BJ (cell line): ENCODE results near the gene SIK2. TPM values are rescaled to one million over a fixed set of nuclear protein-coding genes. Genes with fewer than 3 reads are reported as not detected.

Experiments
- CTCF ChIA-PET: fragments of 350-600 bp; formaldehyde crosslinking; extraction: SDS; loops from one replicate; lab custom pipeline; 2021; ENCODE audit warnings: antibody characterized with exemption, inconsistent platforms; lab: Yijun Ruan, JAX
- POLR2A ChIA-PET: fragments of 300-600 bp; sonication (Branson Sonifier 250); formaldehyde crosslinking; extraction: SDS; loops from one replicate; lab custom pipeline; 2021; ENCODE audit warnings: antibody characterized with exemption; lab: Charles Lee
- DNase-seq: peaks from one replicate; pipeline ENCODE4 v3.0.0-alpha.2; 2011; ENCODE audit warnings: low read depth
- H3K27me3 ChIP-seq: 2 replicates; pipeline ENCODE4 v1.6.0; 2011; ENCODE audit warnings: low read length; ENCODE audit not compliant: control insufficient read depth, insufficient read depth
- H3K36me3 ChIP-seq: 2 replicates; pipeline ENCODE4 v1.5.1; 2011; ENCODE audit warnings: low read length; ENCODE audit not compliant: control insufficient read depth, insufficient read depth
- H3K4me3 ChIP-seq: 2 replicates; pipeline ENCODE4 v1.5.1; 2011; ENCODE audit warnings: low read depth, mild to moderate bottlenecking, control low read depth, low read length
- polyA plus RNA-seq: library from polyadenylated mRNA; depleted of rRNA; stranded (reverse); fragments of >200 nt; gene quantifications from 2 replicates; pipeline ENCODE4 v1.2.3, GENCODE V29; 2011
- TF ChIP-seq, protein P1 (sequence below): IDR thresholded peaks from 2 replicates; pipeline ENCODE4 v1.5.1; 2011; ENCODE audit warnings: low read depth, mild to moderate bottlenecking, control low read depth, inconsistent platforms, low read length, moderate library complexity; ENCODE audit not compliant: insufficient read depth

The SIK2 gene
- polyA plus RNA-seq, 1 experiment = 24.2 TPM

DNA sequence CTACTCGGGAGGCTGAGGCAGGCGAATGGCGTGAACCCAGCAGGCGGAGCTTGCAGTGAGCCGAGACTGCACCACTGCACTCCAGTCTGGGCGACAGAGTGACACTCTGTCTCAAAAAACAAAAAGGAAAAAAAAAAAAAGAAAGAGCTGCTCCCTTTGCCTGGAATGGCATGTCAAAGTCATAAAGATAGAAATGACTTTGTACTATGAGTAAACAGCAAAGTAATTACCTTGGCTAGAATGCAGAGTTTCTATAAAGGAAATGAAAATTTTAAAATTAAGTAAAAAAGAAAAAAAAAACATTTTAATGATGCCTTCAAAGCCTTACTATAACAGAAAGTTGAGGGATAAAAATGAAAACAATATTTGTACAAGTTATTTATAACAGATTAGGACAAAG lies 153.8 kb downstream of the SIK2 start:
- DNase-seq = no peak
- ChIA-PET POLR2A (no interaction called here), CTCF (interaction anchor here (1.0 to 1.3 kb wide), 2 partner anchors 12 to 21 kb away, joined by 3 read pairs; no protein-coding TSS in a partner anchor)
- Histone ChIP-seq H3K4me3 (no peak overlapping the region), H3K36me3 (peaks cover 12% of the 10 kb centered on the region), H3K27me3 (no peaks in the 10 kb centered on the region)
- TF ChIP-seq, protein P1, sequence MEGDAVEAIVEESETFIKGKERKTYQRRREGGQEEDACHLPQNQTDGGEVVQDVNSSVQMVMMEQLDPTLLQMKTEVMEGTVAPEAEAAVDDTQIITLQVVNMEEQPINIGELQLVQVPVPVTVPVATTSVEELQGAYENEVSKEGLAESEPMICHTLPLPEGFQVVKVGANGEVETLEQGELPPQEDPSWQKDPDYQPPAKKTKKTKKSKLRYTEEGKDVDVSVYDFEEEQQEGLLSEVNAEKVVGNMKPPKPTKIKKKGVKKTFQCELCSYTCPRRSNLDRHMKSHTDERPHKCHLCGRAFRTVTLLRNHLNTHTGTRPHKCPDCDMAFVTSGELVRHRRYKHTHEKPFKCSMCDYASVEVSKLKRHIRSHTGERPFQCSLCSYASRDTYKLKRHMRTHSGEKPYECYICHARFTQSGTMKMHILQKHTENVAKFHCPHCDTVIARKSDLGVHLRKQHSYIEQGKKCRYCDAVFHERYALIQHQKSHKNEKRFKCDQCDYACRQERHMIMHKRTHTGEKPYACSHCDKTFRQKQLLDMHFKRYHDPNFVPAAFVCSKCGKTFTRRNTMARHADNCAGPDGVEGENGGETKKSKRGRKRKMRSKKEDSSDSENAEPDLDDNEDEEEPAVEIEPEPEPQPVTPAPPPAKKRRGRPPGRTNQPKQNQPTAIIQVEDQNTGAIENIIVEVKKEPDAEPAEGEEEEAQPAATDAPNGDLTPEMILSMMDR = no peak

DNA sequence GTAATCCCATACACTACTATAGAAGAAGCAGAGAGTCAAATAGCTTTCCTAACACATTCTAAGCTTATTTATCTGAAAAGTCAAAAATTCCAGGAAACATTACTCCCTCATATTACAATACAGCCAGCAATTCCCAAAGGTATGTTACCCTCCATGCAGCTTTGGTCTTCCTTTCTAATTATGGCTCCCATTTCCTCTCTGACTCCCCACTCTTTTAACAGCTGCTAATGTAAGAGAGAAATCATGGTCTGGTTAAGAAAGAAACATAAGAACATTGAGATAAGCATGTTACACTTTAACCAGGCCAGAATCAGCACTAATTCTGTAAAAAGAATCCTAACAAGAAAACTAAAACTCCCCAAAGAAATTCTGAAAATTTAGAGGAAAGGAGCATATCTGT lies 157.1 kb downstream of the SIK2 start:
- TF ChIP-seq, protein P1 = no peak
- Histone ChIP-seq H3K36me3 (peaks cover 9% of the 10 kb centered on the region), H3K27me3 (no peaks in the 10 kb centered on the region), H3K4me3 (no peak overlapping the region)
- no peak for DNase-seq
- ChIA-PET CTCF (interaction anchor here (0.9 to 1.2 kb wide), 3 partner anchors 18 to 173 kb away, joined by 3 to 5 read pairs (median 3); no protein-coding TSS in a partner anchor), POLR2A (no interaction called here)

DNA sequence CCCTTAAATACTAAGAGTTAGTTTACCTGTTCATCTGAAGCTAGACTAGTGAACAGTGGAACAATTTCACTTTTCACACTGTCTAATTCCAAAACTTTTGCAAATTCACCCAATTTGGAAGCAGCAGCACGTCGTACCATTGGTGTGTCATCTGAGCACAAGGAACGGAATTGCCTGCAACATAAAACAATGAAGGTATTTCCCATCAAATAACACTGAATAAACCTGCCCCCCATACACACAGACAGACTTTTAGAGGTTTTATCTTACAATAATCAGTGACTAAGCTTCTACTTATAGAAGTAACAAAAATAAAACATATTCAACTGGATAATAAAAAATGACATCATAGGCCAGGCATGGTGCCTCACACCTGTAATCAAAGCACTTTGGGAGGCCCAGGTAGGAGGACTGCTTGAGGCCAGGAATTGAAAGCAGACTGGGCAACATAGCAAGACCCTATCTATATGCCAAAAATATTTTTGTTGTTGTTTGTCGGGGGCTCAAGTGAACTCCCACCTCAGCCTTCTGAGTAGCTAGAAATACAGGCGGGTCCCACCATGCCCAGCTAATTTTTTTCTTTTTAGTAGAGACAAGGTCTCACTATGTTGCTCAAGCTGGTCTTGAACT lies 157.6 kb downstream of the SIK2 start:
- ChIA-PET POLR2A (no interaction called here), CTCF (interaction anchor here (0.9 to 1.2 kb wide), 3 partner anchors 18 to 173 kb away, joined by 3 to 5 read pairs (median 3); no protein-coding TSS in a partner anchor)
- H3K27me3 ChIP-seq = no peaks in the 10 kb centered on the region
- TF ChIP-seq, protein P1 = no peak
- peaks cover 9% of the 10 kb centered on the region for H3K36me3 ChIP-seq
- H3K4me3 ChIP-seq = no peak overlapping the region
- no peak for DNase-seq

DNA sequence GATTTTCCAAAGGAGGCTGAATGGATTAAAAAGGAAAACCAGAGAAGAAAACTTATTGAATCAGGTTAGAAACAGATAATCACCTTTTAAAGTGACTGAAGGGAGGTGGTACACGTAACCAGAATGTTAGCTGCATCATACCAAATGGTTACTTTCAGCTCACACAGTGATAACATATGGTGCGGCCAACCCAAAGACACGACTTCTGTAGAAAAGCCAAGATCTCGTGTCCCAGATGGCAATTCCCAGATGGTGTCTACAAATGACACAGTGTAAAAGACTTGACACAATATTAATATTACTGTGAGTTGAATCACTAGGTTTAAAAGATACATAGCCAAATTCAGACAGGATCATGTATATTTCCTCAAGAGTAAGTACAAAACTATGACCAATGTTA lies 158.8 kb downstream of the SIK2 start:
- DNase-seq = no peak
- Histone ChIP-seq H3K27me3 (no peaks in the 10 kb centered on the region), H3K4me3 (no peak overlapping the region), H3K36me3 (peaks cover 9% of the 10 kb centered on the region)
- CTCF ChIA-PET = interaction anchor here (0.8 kb wide), 1 partner anchor 81 kb away, joined by 4 read pairs; no protein-coding TSS in a partner anchor
- TF ChIP-seq, protein P1 = no peak
- POLR2A ChIA-PET = no interaction called here

DNA sequence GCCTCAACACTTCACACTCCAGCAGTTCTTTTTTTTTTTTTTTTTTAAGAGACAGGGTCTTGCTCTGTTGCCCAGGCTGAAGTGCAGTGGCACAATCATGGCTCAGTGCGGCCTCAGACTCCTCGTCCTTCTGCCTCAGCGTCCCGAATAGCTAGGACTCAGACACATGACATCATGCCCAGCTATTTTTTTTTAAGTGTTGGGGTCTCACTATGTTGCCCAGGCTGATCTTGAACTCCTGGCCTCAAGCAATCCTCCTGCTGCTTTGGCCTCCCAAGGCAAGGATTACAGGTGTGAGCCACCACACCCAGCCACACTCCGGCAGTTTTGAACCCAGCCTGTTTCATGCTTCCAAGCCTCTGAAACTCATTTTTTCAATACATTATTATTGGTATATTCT lies 160.3 kb downstream of the SIK2 start:
- H3K4me3 ChIP-seq = no peak overlapping the region
- CTCF ChIA-PET = interaction anchor here (0.7 to 3.1 kb wide), 6 partner anchors 14 to 305 kb away, joined by 3 to 17 read pairs (median 4); no protein-coding TSS in a partner anchor
- TF ChIP-seq, protein P1 = no peak
- POLR2A ChIA-PET = no interaction called here
- DNase-seq = no peak
- no peaks in the 10 kb centered on the region for H3K27me3 ChIP-seq
- peaks cover 9% of the 10 kb centered on the region for H3K36me3 ChIP-seq
